Measurements from ENCODE around the gene MFAP1.
A peak's percentile ranks its signal among the peaks of the same experiment; 100 is the strongest.

The MFAP1 gene

GRCh38 chr15:43771816-43772215 lies 52.7 kb downstream of the MFAP1 start:
- DNase-seq (ENCODE audit: extremely low spot score), result no peak
- TF ChIP-seq L3MBTL2 (conservative IDR thresholded peaks at IDR 0.05) (no peak), SUZ12 (IDR thresholded peaks at IDR 0.05) (no peak), LEF1 (IDR thresholded peaks at IDR 0.05; ENCODE audit: borderline replicate concordance) (no peak), ELF4 (IDR thresholded peaks at IDR 0.05) (no peak), FOXK2 (IDR thresholded peaks at IDR 0.05) (no peak)
- ChIA-PET POLR2A (interaction anchor here (1.7 kb wide), 1 partner anchor 29 kb away, joined by 6 read pairs; the partner anchor contains the start of gene HYPK), CTCF (interaction anchor here (0.6 kb wide), 1 partner anchor 24 kb away, joined by 4 read pairs; no protein-coding TSS in a partner anchor)

GRCh38 chr15:43769584-43770228 lies 54.8 kb downstream of the MFAP1 start:
- DNase-seq (ENCODE audit: extremely low spot score), result peak; percentile 32
- ChIA-PET CTCF (no interaction called here), POLR2A (no interaction called here)
- TF ChIP-seq CTBP1 (IDR thresholded peaks at IDR 0.05; ENCODE audit: borderline replicate concordance) (no peak), FOXA1 (IDR thresholded peaks at IDR 0.05) (no peak), LEF1 (IDR thresholded peaks at IDR 0.05; ENCODE audit: borderline replicate concordance) (no peak), FOXK2 (IDR thresholded peaks at IDR 0.05) (no peak), SUZ12 (IDR thresholded peaks at IDR 0.05) (no peak), L3MBTL2 (conservative IDR thresholded peaks at IDR 0.05) (no peak), ZNF384 (IDR thresholded peaks at IDR 0.05) (no peak), SP1 (IDR thresholded peaks at IDR 0.05) (no peak), NFRKB (IDR thresholded peaks at IDR 0.05) (no peak), TARDBP (IDR thresholded peaks at IDR 0.05) (no peak), BHLHE40 (IDR thresholded peaks at IDR 0.05; ENCODE audit: borderline replicate concordance) (no peak), PKNOX1 (IDR thresholded peaks at IDR 0.05) (no peak), ARNT (IDR thresholded peaks at IDR 0.05) (no peak), ELF4 (IDR thresholded peaks at IDR 0.05) (no peak), HDGF (IDR thresholded peaks at IDR 0.05; ENCODE audit: borderline replicate concordance) (no peak), FOXM1 (IDR thresholded peaks at IDR 0.05; ENCODE audit: borderline replicate concordance) (no peak)

- CTCF ChIA-PET, result no interaction called here
- TF ChIP-seq FOXM1 (IDR thresholded peaks at IDR 0.05; ENCODE audit: borderline replicate concordance) (no peak), ARNT (IDR thresholded peaks at IDR 0.05) (no peak), BHLHE40 (IDR thresholded peaks at IDR 0.05; ENCODE audit: borderline replicate concordance) (no peak), CTBP1 (IDR thresholded peaks at IDR 0.05; ENCODE audit: borderline replicate concordance) (no peak), SUZ12 (IDR thresholded peaks at IDR 0.05) (no peak), NFRKB (IDR thresholded peaks at IDR 0.05) (no peak), FOXK2 (IDR thresholded peaks at IDR 0.05) (no peak)
- no peak for DNase-seq (ENCODE audit: extremely low spot score)
- POLR2A ChIA-PET, result interaction anchor here (0.9 kb wide), 1 partner anchor 13 kb away, joined by 3 read pairs; the partner anchor contains the start of gene ELL3
Observed at GRCh38 chr15:43763819-43764446, 60.6 kb downstream of the MFAP1 start.

- DNase-seq (ENCODE audit: extremely low spot score), result no peak
- TF ChIP-seq TARDBP (IDR thresholded peaks at IDR 0.05), result no peak
- no peak for TF ChIP-seq ZNF384 (IDR thresholded peaks at IDR 0.05)
- TF ChIP-seq HDGF (IDR thresholded peaks at IDR 0.05; ENCODE audit: borderline replicate concordance), result no peak
- TF ChIP-seq L3MBTL2 (conservative IDR thresholded peaks at IDR 0.05), result no peak
- TF ChIP-seq PKNOX1 (IDR thresholded peaks at IDR 0.05), result no peak
- no peak for TF ChIP-seq SUZ12 (IDR thresholded peaks at IDR 0.05)
- ChIA-PET CTCF (no interaction called here), POLR2A (no interaction called here)
Observed at GRCh38 chr15:43762824-43763223, 61.7 kb downstream of the MFAP1 start.

Measured in HEK293T (cell line).